Breast epithelium (tissue), 4 donors: Measurements from ENCODE around the gene EP400. TPM values are rescaled to one million over a fixed set of nuclear protein-coding genes. Genes with fewer than 3 reads are reported as not detected.

Experiments
- DNase-seq, 2 donors: peaks; one replicate each; pipeline ENCODE4 v3.0.0-alpha.2; 2019; ENCODE audit warnings: low spot score in 2 of 2
- H3K27ac ChIP-seq, 2 donors: fragments of 200-600 bp; sonication (generic) in 1 of 2; one replicate each; pipeline ENCODE4 v1.5.1; 2016 to 2019; ENCODE audit warnings: mild to moderate bottlenecking in 1 of 2
- H3K27me3 ChIP-seq, 2 donors: fragments of 200-600 bp; sonication (generic) in 1 of 2; one replicate each; pipeline versions ENCODE4 v1.5.1 to v1.6.0; 2017 to 2019; ENCODE audit warnings: control low read depth in 1 of 2, mild to moderate bottlenecking in 1 of 2
- H3K36me3 ChIP-seq: fragments of 200-600 bp; one replicate; pipeline ENCODE4 v1.5.1; 2019
- H3K4me1 ChIP-seq, 2 donors: fragments of 200-600 bp; sonication (generic); one replicate each; pipeline ENCODE4 v1.5.1; 2016 to 2019; ENCODE audit warnings: control low read depth in 1 of 2
- H3K4me3 ChIP-seq, 3 donors: fragments of 200-600 bp; sonication (generic); 1 replicate in 2 of 3; 2 replicates in 1 of 3; pipeline ENCODE4 v1.5.1; 2016 to 2019; ENCODE audit warnings: mild to moderate bottlenecking in 3 of 3, moderate library complexity in 2 of 3
- H3K9me3 ChIP-seq, 2 donors: fragments of 200-600 bp; sonication (generic) in 1 of 2; one replicate each; pipeline ENCODE4 v1.5.1; 2016 to 2019; ENCODE audit warnings: control low read depth in 1 of 2
- POLR2A ChIP-seq: fragments of 450-650 bp; IDR thresholded peaks from one replicate; pipeline ENCODE4 v1.6.1; 2016; ENCODE audit warnings: antibody characterized with exemption, mild to moderate bottlenecking, moderate library complexity
- POLR2AphosphoS5 ChIP-seq, 3 donors: sonication (generic); formaldehyde crosslinking; IDR thresholded peaks; one replicate each; pipeline ENCODE4 v1.6.1; 2017; ENCODE audit warnings: antibody characterized with exemption in 3 of 3
- intact Hi-C: fragments of 100-400 bp; cut with DNase I; formaldehyde crosslinking; loops from one replicate; pipeline ENCODE4 v1.15.1; 2023; ENCODE audit warnings: low total_unique reads
- total RNA-seq, 3 donors: library from RNA; depleted of rRNA; stranded (reverse); fragments of >200 nt; gene quantifications; one replicate each; pipeline ENCODE4 v1.1.0, GENCODE V29; 2016
- TF ChIP-seq, protein P1 (sequence below), 3 donors: fragments of 450-650 bp; IDR thresholded peaks; one replicate each; pipeline ENCODE4 v1.5.1; 2016 to 2017; ENCODE audit warnings: antibody characterized with exemption in 3 of 3, mild to moderate bottlenecking in 3 of 3, moderate library complexity in 3 of 3

Gene EP400
- total RNA-seq, 3 donors from 2014 or later = 20.3 to 27.2 (median 24.4) TPM

GRCh38 chr12:131939007-131939406, 10.7 kb upstream of the EP400 start:
- DNase-seq = no peak
- H3K27ac ChIP-seq = no peak overlapping the region
- H3K36me3 ChIP-seq = no peaks in the 10 kb centered on the region
- intact Hi-C loops = no loop called here
- no peaks in the 10 kb centered on the region for H3K9me3 ChIP-seq
- H3K4me1 ChIP-seq = no peaks in the 10 kb centered on the region
- TF ChIP-seq, protein P1, sequence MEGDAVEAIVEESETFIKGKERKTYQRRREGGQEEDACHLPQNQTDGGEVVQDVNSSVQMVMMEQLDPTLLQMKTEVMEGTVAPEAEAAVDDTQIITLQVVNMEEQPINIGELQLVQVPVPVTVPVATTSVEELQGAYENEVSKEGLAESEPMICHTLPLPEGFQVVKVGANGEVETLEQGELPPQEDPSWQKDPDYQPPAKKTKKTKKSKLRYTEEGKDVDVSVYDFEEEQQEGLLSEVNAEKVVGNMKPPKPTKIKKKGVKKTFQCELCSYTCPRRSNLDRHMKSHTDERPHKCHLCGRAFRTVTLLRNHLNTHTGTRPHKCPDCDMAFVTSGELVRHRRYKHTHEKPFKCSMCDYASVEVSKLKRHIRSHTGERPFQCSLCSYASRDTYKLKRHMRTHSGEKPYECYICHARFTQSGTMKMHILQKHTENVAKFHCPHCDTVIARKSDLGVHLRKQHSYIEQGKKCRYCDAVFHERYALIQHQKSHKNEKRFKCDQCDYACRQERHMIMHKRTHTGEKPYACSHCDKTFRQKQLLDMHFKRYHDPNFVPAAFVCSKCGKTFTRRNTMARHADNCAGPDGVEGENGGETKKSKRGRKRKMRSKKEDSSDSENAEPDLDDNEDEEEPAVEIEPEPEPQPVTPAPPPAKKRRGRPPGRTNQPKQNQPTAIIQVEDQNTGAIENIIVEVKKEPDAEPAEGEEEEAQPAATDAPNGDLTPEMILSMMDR (IDR thresholded peaks at IDR 0.05) = no peak
- TF ChIP-seq POLR2AphosphoS5 (IDR thresholded peaks at IDR 0.05) (no peak), POLR2A (no peak)
- H3K27me3 ChIP-seq = no peaks in the 10 kb centered on the region
- H3K4me3 ChIP-seq = no peak overlapping the region

DNA sequence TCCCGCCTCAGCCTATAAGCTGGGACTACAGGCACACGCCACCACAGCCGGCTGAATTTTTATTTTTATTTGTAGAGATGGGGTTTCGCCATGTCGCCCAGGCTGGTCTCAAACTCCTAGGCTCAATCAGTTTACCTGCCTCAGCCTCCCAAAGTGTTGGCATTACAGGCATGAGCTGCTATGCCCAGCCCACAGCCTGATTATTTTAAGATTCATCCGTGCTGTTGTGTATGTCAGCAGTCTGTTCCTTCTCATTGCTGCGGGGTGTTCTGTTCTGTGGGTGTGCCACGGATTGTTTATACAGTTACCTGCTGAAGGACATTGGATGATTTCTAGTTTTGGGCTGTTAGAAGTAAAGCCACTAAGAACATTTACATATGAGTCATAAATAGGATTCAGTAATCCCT, 9.6 kb upstream of the EP400 start:
- Histone ChIP-seq H3K4me3 (no peak overlapping the region), H3K27ac (no peak overlapping the region), H3K36me3 (no peaks in the 10 kb centered on the region), H3K9me3 (no peaks in the 10 kb centered on the region), H3K27me3 (no peaks in the 10 kb centered on the region), H3K4me1 (no peaks in the 10 kb centered on the region)
- intact Hi-C loops = no loop called here
- no peak for DNase-seq
- TF ChIP-seq, protein P1 (IDR thresholded peaks at IDR 0.05) = no peak
- TF ChIP-seq POLR2AphosphoS5 (IDR thresholded peaks at IDR 0.05) (no peak), POLR2A (no peak)

DNA sequence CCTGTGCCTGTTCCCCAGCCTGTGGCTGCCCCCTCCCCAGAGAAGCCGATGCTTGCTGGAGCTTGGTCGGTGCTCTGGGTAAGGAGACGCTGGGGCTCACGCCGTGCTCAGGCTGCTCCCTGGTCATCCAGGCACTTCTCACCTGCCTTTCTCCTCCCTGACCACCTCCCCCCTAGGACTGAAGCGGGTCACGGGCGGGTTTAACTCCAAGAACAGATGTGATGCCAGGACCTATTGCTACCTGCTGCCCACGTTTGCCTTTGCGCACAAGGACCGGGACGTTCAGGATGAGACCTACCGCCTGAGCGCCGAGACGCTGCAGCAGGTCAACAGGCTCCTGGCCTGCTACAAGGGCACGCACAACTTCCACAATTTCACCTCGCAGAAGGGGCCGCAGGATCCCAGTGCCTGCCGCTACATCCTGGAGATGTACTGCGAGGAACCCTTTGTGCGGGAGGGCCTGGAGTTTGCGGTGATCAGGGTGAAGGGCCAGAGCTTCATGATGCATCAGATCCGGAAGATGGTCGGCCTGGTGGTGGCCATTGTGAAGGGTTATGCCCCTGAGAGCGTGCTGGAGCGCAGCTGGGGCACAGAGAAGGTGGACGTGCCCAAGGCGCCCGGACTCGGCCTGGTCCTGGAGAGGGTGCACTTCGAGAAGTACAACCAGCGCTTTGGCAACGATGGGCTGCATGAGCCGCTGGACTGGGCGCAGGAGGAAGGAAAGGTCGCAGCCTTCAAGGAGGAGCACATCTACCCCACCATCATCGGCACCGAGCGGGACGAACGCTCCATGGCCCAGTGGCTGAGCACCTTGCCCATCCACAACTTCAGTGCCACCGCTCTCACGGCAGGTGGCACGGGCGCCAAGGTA, 8.4 kb upstream of the EP400 start:
- H3K27ac ChIP-seq = no peak overlapping the region
- no peak for TF ChIP-seq POLR2A
- TF ChIP-seq, protein P1 (IDR thresholded peaks at IDR 0.05) = no peak
- TF ChIP-seq POLR2AphosphoS5 (IDR thresholded peaks at IDR 0.05) = no peak
- no peak overlapping the region for H3K4me3 ChIP-seq
- H3K27me3 ChIP-seq = no peaks in the 10 kb centered on the region
- DNase-seq = no peak
- intact Hi-C loops = no loop called here
- no peaks in the 10 kb centered on the region for H3K9me3 ChIP-seq
- no peaks in the 10 kb centered on the region for H3K36me3 ChIP-seq
- H3K4me1 ChIP-seq = no peaks in the 10 kb centered on the region

DNA sequence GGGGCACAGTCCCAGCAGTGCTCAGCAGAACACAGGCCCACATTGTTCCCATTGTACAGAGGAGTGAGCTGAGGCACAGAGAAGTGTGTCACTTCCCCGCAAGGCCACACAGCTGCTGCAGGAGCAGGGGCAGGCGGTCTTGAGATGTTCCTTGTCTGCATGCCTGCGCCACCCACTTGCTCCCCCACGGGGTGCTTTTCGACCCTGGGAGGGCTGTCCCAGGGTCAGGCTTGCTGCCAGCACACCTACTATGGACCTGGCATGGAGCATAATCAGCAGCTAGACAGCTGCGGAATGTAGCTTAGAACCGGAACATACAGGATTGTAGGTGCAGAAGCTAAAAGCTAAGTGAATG, 7.8 kb upstream of the EP400 start:
- Histone ChIP-seq H3K4me1 (no peaks in the 10 kb centered on the region), H3K9me3 (no peaks in the 10 kb centered on the region), H3K4me3 (no peak overlapping the region), H3K27ac (no peak overlapping the region), H3K27me3 (no peaks in the 10 kb centered on the region), H3K36me3 (no peaks in the 10 kb centered on the region)
- DNase-seq = no peak
- TF ChIP-seq POLR2A (no peak), POLR2AphosphoS5 (IDR thresholded peaks at IDR 0.05) (no peak)
- TF ChIP-seq, protein P1 (IDR thresholded peaks at IDR 0.05) = no peak
- intact Hi-C loops = no loop called here

- no peaks in the 10 kb centered on the region for H3K36me3 ChIP-seq
- no peaks in the 10 kb centered on the region for H3K4me1 ChIP-seq
- H3K27ac ChIP-seq = no peak overlapping the region
- intact Hi-C loops = no loop called here
- DNase-seq = peak in 1 of 2 donors; percentile 46
- TF ChIP-seq, protein P1 (IDR thresholded peaks at IDR 0.05) = no peak
- TF ChIP-seq POLR2AphosphoS5 (IDR thresholded peaks at IDR 0.05) = no peak
- no peak for TF ChIP-seq POLR2A
- H3K27me3 ChIP-seq = no peaks in the 10 kb centered on the region
- H3K4me3 ChIP-seq = no peak overlapping the region
- H3K9me3 ChIP-seq = no peaks in the 10 kb centered on the region
Measured at GRCh38 chr12:131942671-131943070, 7.1 kb upstream of the EP400 start.
